GM12865 (cell line): Measurements from ENCODE around the gene STIM2.

Source experiments
- DNase-seq: peaks from one replicate; pipeline ENCODE4 v3.0.0; 2010; ENCODE audit warnings: low read depth
- H3K4me3 ChIP-seq: 2 replicates; pipeline ENCODE4 v1.5.1; 2011; ENCODE audit warnings: mild to moderate bottlenecking, low read depth, low read length, control low read depth
- TF ChIP-seq, protein P1 (sequence below): IDR thresholded peaks from 2 replicates; pipeline ENCODE4 v1.5.1; 2011; ENCODE audit warnings: low read length, control low read depth, low read depth, inconsistent platforms; ENCODE audit not compliant: insufficient read depth; ENCODE audit errors: missing control alignments

STIM2 gene

DNA sequence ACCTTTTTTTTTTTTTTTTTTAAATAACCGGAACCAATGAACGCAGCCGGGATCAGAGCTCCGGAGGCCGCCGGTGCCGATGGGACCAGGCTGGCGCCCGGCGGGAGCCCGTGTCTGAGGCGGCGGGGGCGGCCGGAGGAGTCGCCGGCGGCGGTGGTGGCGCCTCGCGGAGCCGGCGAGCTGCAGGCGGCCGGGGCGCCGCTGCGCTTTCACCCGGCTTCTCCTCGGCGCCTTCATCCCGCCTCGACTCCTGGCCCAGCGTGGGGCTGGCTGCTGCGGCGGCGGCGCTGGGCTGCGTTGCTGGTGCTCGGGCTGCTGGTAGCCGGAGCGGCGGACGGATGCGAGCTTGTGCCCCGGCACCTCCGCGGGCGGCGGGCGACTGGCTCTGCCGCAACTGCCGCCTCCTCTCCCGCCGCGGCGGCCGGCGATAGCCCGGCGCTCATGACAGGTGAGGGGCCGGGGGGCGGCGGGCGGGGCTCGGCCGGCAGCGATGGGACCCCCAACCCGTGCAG is 337 bp downstream of the STIM2 start:
- DNase-seq, result peak; percentile 79
- peak overlapping the region; percentile 70 for H3K4me3 ChIP-seq
- TF ChIP-seq, protein P1, sequence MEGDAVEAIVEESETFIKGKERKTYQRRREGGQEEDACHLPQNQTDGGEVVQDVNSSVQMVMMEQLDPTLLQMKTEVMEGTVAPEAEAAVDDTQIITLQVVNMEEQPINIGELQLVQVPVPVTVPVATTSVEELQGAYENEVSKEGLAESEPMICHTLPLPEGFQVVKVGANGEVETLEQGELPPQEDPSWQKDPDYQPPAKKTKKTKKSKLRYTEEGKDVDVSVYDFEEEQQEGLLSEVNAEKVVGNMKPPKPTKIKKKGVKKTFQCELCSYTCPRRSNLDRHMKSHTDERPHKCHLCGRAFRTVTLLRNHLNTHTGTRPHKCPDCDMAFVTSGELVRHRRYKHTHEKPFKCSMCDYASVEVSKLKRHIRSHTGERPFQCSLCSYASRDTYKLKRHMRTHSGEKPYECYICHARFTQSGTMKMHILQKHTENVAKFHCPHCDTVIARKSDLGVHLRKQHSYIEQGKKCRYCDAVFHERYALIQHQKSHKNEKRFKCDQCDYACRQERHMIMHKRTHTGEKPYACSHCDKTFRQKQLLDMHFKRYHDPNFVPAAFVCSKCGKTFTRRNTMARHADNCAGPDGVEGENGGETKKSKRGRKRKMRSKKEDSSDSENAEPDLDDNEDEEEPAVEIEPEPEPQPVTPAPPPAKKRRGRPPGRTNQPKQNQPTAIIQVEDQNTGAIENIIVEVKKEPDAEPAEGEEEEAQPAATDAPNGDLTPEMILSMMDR, result no peak

- peak overlapping the region; percentile 70 for H3K4me3 ChIP-seq
- TF ChIP-seq, protein P1, result no peak
- DNase-seq, result peak; percentile 90
These were observed 969 bp downstream of the STIM2 start for GRCh38 chr4:26861434-26862186.

DNA sequence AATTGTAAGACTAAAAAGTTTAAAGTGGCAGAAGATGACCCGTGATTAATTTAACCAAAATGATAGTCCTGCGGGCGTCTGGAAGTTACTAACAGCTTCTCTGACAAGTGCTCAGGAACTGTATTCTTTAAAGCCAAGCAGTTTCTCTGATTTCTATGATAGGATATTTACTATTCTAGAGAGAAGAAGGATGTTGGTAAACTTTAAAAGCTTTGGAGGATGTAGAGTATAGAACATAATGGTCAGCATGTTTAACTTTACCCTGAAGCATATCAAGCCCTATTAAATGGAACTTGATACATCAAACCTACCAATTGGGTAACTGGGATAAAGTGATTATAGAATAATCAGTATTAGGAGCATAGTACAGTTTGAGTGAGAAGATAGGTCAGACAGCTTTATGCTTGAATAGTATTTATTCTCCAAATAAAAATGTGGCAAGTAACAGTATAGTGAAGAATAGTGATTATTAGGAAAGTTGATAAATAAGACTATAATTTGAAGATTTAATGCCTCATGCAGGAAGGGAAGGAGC is 1.8 kb downstream of the STIM2 start:
- TF ChIP-seq, protein P1, result no peak
- no peak for DNase-seq
- peak overlapping the region; percentile 70 for H3K4me3 ChIP-seq

DNA sequence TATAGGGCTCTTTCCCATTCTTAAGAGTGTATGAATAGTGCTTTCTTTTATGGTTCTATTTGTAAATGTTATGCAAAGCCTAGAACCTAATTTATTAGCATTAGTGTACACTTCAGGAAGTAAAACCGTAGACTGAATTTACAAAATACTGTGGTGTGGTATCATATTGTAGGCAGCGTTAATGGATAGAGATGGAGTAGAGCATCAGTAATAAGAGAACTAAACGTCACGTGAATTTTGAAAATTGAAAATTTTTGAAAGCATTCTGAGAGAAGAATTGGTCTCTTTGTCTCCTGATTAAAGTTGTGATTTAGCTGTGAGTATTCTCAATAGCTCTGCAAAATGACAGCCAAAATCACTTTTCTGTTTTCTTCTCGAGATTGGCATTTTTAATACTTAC is 2.9 kb downstream of the STIM2 start:
- DNase-seq, result no peak
- TF ChIP-seq, protein P1, result no peak
- H3K4me3 ChIP-seq, result peak overlapping the region; percentile 70

- DNase-seq, result no peak
- TF ChIP-seq, protein P1, result no peak
- no peak overlapping the region for H3K4me3 ChIP-seq
These were observed 4.3 kb downstream of the STIM2 start for GRCh38 chr4:26864899-26865298.

DNA sequence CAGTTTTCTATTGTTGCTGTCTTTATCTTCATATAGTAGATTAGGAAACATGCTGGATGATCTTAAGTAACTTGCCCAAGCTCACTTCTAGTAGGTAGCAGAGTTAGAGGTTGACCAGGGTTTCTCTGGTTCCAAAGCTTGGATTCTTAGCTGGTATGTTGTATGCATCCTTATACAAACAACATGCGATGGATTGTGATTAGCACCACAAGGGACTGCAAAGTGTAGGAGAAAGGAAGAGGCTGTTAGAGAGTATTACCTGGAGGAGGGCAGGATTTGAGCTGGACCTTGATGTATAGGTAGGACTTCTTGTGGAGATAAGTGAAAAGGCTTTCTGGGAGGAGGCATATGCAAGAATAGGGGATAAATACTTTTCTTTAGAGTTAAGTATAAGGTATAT is 5.6 kb downstream of the STIM2 start:
- no peak for DNase-seq
- H3K4me3 ChIP-seq, result no peak overlapping the region
- TF ChIP-seq, protein P1, result no peak

- no peak for DNase-seq
- TF ChIP-seq, protein P1, result no peak
- no peak overlapping the region for H3K4me3 ChIP-seq
These were observed 6.1 kb downstream of the STIM2 start for GRCh38 chr4:26866781-26867180.
